Duodenal mucosa (tissue), 2 donors: ENCODE data around the gene ERAP2.

Source experiments
- H3K27ac ChIP-seq: one replicate; pipeline ENCODE4 v1.7.0; 2013; ENCODE audit warnings: low read depth, low read length
- H3K27me3 ChIP-seq, 2 donors: one replicate each; pipeline ENCODE4 v1.7.0; 2013; ENCODE audit warnings: low read length in 2 of 2, control low read depth in 1 of 2; ENCODE audit not compliant: insufficient read depth in 2 of 2, control insufficient read depth in 1 of 2
- H3K36me3 ChIP-seq, 2 donors: one replicate each; pipeline ENCODE4 v1.7.0; 2013; ENCODE audit warnings: low read length in 2 of 2, control low read depth in 1 of 2; ENCODE audit not compliant: insufficient read depth in 2 of 2, control insufficient read depth in 1 of 2
- H3K4me1 ChIP-seq, 2 donors: one replicate each; pipeline ENCODE4 v1.7.0; 2013; ENCODE audit warnings: low read length in 2 of 2, control low read depth in 1 of 2; ENCODE audit not compliant: insufficient read depth in 2 of 2, control insufficient read depth in 1 of 2
- H3K4me3 ChIP-seq, 2 donors: one replicate each; pipeline ENCODE4 v1.7.0; 2013; ENCODE audit warnings: low read length in 2 of 2, low read depth in 1 of 2
- H3K9ac ChIP-seq, 2 donors: one replicate each; pipeline ENCODE4 v1.7.0; 2013; ENCODE audit warnings: low read length in 2 of 2, low read depth in 1 of 2
- H3K9me3 ChIP-seq, 2 donors: one replicate each; pipeline ENCODE4 v1.7.0; 2013; ENCODE audit warnings: low read length in 2 of 2, control low read depth in 1 of 2; ENCODE audit not compliant: control insufficient read depth in 1 of 2

The ERAP2 gene

DNA sequence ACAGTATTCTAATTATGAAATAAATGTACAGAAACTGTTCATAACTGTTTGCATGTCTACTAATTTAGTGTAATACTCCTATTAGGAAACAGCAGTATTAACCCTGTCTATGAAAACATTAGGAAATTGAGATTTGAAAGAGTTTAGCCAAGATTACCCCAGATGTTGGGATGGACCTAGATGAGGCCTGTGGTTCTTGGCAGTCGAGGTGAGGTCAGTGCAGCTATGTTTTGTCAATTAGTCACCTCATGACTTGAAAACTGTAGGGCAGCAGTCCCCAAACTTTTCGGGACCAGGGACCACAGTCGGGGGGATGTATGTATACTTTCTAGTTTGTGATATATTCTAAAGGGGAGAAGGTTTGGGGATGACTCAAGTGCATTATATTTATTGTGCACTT lies 64.3 kb downstream of the ERAP2 start:
- Histone ChIP-seq H3K9ac (no peak overlapping the region), H3K4me3 (no peak overlapping the region), H3K4me1 (peaks cover 20 to 27% of the 10 kb centered on the region in 2 donors), H3K36me3 (no peaks in the 10 kb centered on the region), H3K27me3 (no peaks in the 10 kb centered on the region), H3K9me3 (no peaks in the 10 kb centered on the region), H3K27ac (no peak overlapping the region)

DNA sequence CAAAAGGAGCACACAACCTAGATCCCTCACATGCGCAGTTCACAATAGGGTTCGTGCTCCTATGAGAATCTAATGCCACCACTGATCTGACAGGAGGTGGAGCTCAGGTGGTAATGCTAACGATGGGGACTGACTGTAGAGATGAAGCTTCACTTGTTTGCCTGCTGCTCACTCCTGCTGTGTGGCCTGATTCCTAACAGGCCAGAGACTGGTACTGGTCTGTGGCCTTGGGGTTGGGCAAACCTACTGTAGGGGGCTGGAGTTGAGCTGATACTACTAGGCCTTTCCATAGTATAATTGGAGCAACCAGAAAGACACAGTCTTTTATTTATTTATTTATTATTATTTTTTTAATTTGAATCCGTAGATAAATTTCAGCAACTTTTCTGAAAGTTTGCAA lies 64.8 kb downstream of the ERAP2 start:
- Histone ChIP-seq H3K9ac (no peak overlapping the region), H3K4me3 (no peak overlapping the region), H3K9me3 (no peaks in the 10 kb centered on the region), H3K27me3 (no peaks in the 10 kb centered on the region), H3K4me1 (peaks cover 20 to 27% of the 10 kb centered on the region in 2 donors), H3K36me3 (no peaks in the 10 kb centered on the region), H3K27ac (no peak overlapping the region)

- H3K27me3 ChIP-seq = no peaks in the 10 kb centered on the region
- H3K9ac ChIP-seq = no peak overlapping the region
- H3K4me1 ChIP-seq = peaks cover 16 to 24% of the 10 kb centered on the region in 2 donors
- H3K9me3 ChIP-seq = no peaks in the 10 kb centered on the region
- no peak overlapping the region for H3K4me3 ChIP-seq
- H3K36me3 ChIP-seq = no peaks in the 10 kb centered on the region
- no peak overlapping the region for H3K27ac ChIP-seq
Measured at GRCh38 chr5:96942078-96942477, 65.8 kb downstream of the ERAP2 start.

- H3K9ac ChIP-seq = no peak overlapping the region
Measured at GRCh38 chr5:96942911-96943310, 66.6 kb downstream of the ERAP2 start.

GRCh38 chr5:96943799-96944198 lies 67.5 kb downstream of the ERAP2 start:
- Histone ChIP-seq H3K36me3 (no peaks in the 10 kb centered on the region), H3K27me3 (no peaks in the 10 kb centered on the region), H3K27ac (no peak overlapping the region), H3K9ac (no peak overlapping the region), H3K9me3 (no peaks in the 10 kb centered on the region), H3K4me3 (no peak overlapping the region), H3K4me1 (peaks cover 0 to 9% of the 10 kb centered on the region in 2 donors)

More at GRCh38 chr5:96942911-96943310, 66.6 kb downstream of the ERAP2 start:
- no peaks in the 10 kb centered on the region for H3K36me3 ChIP-seq
- H3K9me3 ChIP-seq = no peaks in the 10 kb centered on the region
- peaks cover 8 to 16% of the 10 kb centered on the region in 2 donors for H3K4me1 ChIP-seq
- H3K4me3 ChIP-seq = no peak overlapping the region
- H3K27me3 ChIP-seq = no peaks in the 10 kb centered on the region
- no peak overlapping the region for H3K27ac ChIP-seq

DNA sequence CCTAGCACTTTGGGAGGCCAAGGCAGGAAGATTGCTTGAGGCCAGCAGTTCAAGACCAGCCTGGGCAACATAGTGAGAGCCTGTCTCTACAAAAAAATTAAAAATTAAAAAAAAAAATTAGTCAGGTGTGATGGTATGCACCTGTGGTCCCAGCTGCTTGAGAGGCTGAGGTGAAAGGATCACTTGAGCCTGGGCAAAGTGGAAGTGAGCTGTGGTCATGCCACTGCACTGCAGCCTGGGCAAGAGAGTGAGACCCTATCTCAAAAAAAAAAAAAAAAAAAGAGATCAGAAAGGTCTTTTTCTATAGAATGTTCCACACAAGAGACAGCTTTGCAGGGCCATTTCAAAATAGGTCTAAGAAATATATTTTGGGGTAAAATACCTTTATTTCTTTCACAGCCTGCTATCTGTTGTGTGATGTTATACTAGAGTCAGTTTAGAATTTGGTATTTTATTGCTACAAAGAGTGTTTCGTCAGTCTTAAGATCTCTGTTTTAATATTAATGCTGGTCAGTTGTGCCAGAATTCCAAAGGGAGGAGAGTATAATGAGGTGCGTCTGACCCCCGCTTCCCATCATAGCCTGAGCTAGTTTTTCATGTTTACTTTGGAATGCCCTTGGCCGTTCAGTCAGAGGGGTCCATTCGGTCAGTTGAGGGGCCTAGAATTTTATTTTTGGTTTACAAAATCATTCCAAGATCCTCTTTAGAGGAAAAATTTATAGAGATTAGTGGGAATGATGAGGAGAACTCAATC lies 69.0 kb downstream of the ERAP2 start:
- no peaks in the 10 kb centered on the region for H3K4me1 ChIP-seq
- H3K9ac ChIP-seq = no peak overlapping the region
- no peaks in the 10 kb centered on the region for H3K36me3 ChIP-seq
- no peaks in the 10 kb centered on the region for H3K27me3 ChIP-seq
- no peak overlapping the region for H3K27ac ChIP-seq
- no peaks in the 10 kb centered on the region for H3K9me3 ChIP-seq
- H3K4me3 ChIP-seq = no peak overlapping the region

- Histone ChIP-seq H3K36me3 (no peaks in the 10 kb centered on the region), H3K9me3 (no peaks in the 10 kb centered on the region), H3K4me1 (no peaks in the 10 kb centered on the region), H3K9ac (no peak overlapping the region), H3K4me3 (no peak overlapping the region), H3K27me3 (no peaks in the 10 kb centered on the region), H3K27ac (no peak overlapping the region)
Measured at GRCh38 chr5:96946381-96946780, 70.1 kb downstream of the ERAP2 start.

GRCh38 chr5:96952118-96952750 lies 75.9 kb downstream of the ERAP2 start:
- Histone ChIP-seq H3K4me1 (peaks cover 0 to 10% of the 10 kb centered on the region in 2 donors), H3K27ac (no peak overlapping the region), H3K36me3 (no peaks in the 10 kb centered on the region), H3K4me3 (no peak overlapping the region), H3K27me3 (no peaks in the 10 kb centered on the region), H3K9me3 (no peaks in the 10 kb centered on the region), H3K9ac (no peak overlapping the region)

DNA sequence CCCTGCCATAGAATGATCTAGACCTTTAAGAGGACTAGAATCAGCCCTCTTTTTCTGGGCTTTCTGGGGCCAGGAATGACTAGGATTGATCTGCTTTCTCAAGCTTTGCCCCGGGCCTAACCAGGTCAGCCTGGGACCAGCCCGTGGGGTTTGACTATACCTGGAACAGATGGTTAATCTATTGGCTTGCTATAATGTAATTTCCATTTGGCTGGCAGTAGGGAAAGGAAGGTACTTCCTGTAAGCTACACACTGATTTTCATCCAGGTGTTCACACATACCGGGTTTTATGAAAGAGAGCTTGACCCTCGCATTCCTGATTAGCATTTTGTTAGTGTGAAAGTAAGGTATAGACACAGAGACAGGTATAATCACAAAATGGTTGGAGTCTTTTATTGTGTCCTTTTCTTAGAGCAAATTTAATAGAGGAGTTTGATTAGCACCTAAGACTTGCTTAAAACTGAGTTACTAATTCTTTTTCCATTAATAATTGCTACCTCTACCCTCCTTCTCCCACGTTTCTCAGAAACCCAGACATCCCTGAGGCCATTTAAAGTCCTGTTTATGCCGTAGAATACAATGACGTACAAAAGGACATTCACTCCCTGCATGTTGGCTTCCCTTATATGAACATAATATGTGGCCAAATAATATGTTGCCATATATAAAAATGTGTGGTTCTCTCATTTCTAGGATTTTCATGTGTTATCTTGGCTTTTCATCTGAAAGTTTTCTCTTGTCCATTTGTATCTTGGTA lies 76.9 kb downstream of the ERAP2 start:
- no peak overlapping the region for H3K9ac ChIP-seq
- H3K36me3 ChIP-seq = no peaks in the 10 kb centered on the region
- H3K27ac ChIP-seq = no peak overlapping the region

More for the DNA sequence above, 76.9 kb downstream of the ERAP2 start:
- no peaks in the 10 kb centered on the region for H3K27me3 ChIP-seq
- peaks cover 0 to 14% of the 10 kb centered on the region in 2 donors for H3K4me1 ChIP-seq
- no peaks in the 10 kb centered on the region for H3K9me3 ChIP-seq
- no peak overlapping the region for H3K4me3 ChIP-seq
